Neural cell (in vitro differentiated cells): ENCODE data around the gene SAYSD1. TPM values are rescaled to one million over a fixed set of nuclear protein-coding genes. Genes with fewer than 3 reads are reported as not detected.

Experiments used
- H2AFZ ChIP-seq: fragments of 200-600, 300-800 bp; sonication (generic), shearing (Covaris generic); 2 replicates; pipeline ENCODE4 v1.6.0; 2014; ENCODE audit warnings: low read depth, mild to moderate bottlenecking, antibody characterized with exemption, low read length, moderate library complexity
- H3F3A ChIP-seq: fragments of 200-600 bp; shearing (Covaris generic); 2 replicates; pipeline ENCODE4 v1.6.1; 2016; ENCODE audit warnings: mild to moderate bottlenecking, moderate library complexity, mixed read lengths, antibody characterized with exemption, low read length; ENCODE audit not compliant: insufficient read depth, poor library complexity, severe bottlenecking
- H3K27ac ChIP-seq: fragments of 200-600, 300-800 bp; sonication (generic), shearing (Covaris generic); 2 replicates; pipeline ENCODE4 v1.5.1; 2014; ENCODE audit warnings: mild to moderate bottlenecking, low read length, moderate library complexity
- H3K27me3 ChIP-seq: fragments of 300-800, 200-600 bp; sonication (generic), shearing (Covaris generic); 2 replicates; pipeline ENCODE4 v1.6.0; 2014; ENCODE audit warnings: mild to moderate bottlenecking, low read depth, low read length, moderate library complexity; ENCODE audit not compliant: insufficient read depth
- H3K36me3 ChIP-seq: fragments of 300-800, 200-600 bp; sonication (generic), shearing (Covaris generic); 2 replicates; pipeline ENCODE4 v1.5.1; 2014; ENCODE audit warnings: mild to moderate bottlenecking, antibody characterized with exemption, low read length, moderate library complexity; ENCODE audit not compliant: insufficient read depth
- H3K4me2 ChIP-seq: fragments of 300-800, 200-600 bp; sonication (generic), shearing (Covaris generic); 2 replicates; pipeline ENCODE4 v1.6.0; 2014; ENCODE audit warnings: mild to moderate bottlenecking, low read length
- H3K4me3 ChIP-seq: fragments of 300-800, 200-600 bp; sonication (generic), shearing (Covaris generic); 2 replicates; pipeline ENCODE4 v1.5.1; 2014; ENCODE audit warnings: mild to moderate bottlenecking, low read length, moderate library complexity
- H3K79me2 ChIP-seq: fragments of 200-600 bp; shearing (Covaris generic); replicated peaks from 2 replicates; pipeline ENCODE4 v1.6.0; 2014; ENCODE audit warnings: mild to moderate bottlenecking, low read length, moderate library complexity; ENCODE audit not compliant: insufficient read depth
- H3K9ac ChIP-seq: fragments of 300-800, 200-600 bp; sonication (generic), shearing (Covaris generic); 2 replicates; pipeline ENCODE4 v1.6.1; 2016; ENCODE audit warnings: mild to moderate bottlenecking, low read length, mixed read lengths
- H3K9me2 ChIP-seq: fragments of 200-600 bp; shearing (Covaris generic); 2 replicates; pipeline ENCODE4 v1.6.1; 2016; ENCODE audit warnings: mild to moderate bottlenecking, low read length, mixed read lengths; ENCODE audit not compliant: insufficient read depth
- H3K9me3 ChIP-seq: fragments of 200-600, 300-800 bp; sonication (generic), shearing (Covaris generic); 2 replicates; pipeline ENCODE4 v1.6.1; 2016; ENCODE audit warnings: mild to moderate bottlenecking, mixed run types, low read length, moderate library complexity, mixed read lengths
- H4K20me1 ChIP-seq: fragments of 200-600 bp; shearing (Covaris generic); 2 replicates; pipeline ENCODE4 v1.6.1; 2016; ENCODE audit warnings: mild to moderate bottlenecking, mixed run types; ENCODE audit not compliant: insufficient read depth
- CTCF ChIP-seq: fragments of 450-650 bp; IDR thresholded peaks from 2 replicates; pipeline ENCODE4 v1.5.1; 2014; ENCODE audit warnings: antibody characterized with exemption, mild to moderate bottlenecking, moderate library complexity; ENCODE audit not compliant: poor library complexity, severe bottlenecking
- EP300 ChIP-seq: fragments of 450-650 bp; conservative IDR thresholded peaks from 2 replicates; pipeline ENCODE4 v1.6.1; 2014; ENCODE audit warnings: antibody characterized with exemption, mild to moderate bottlenecking, moderate library complexity; ENCODE audit not compliant: poor library complexity, severe bottlenecking
- EZH2 ChIP-seq: fragments of 200-600, 300-800 bp; shearing (Covaris generic), sonication (generic); IDR thresholded peaks from 2 replicates; pipeline ENCODE4 v1.6.1; 2014; ENCODE audit warnings: antibody characterized with exemption, low read length, borderline replicate concordance, mild to moderate bottlenecking; ENCODE audit not compliant: insufficient read depth, poor library complexity, severe bottlenecking
- MXI1 ChIP-seq: fragments of 450-650 bp; conservative IDR thresholded peaks from 2 replicates; pipeline ENCODE4 v1.6.1; 2014; ENCODE audit warnings: antibody characterized with exemption, mild to moderate bottlenecking; ENCODE audit not compliant: poor library complexity, severe bottlenecking
- POLR2AphosphoS5 ChIP-seq: IDR thresholded peaks from 2 replicates; pipeline ENCODE4 v1.6.1; 2012
- RAD21 ChIP-seq: fragments of 450-650 bp; conservative IDR thresholded peaks from 2 replicates; pipeline ENCODE4 v1.6.1; 2014; ENCODE audit warnings: antibody characterized with exemption, mild to moderate bottlenecking, moderate library complexity
- REST ChIP-seq: IDR thresholded peaks from 2 replicates; pipeline ENCODE4 v1.6.1; 2012; ENCODE audit warnings: borderline replicate concordance
- SMC3 ChIP-seq: fragments of 450-650 bp; conservative IDR thresholded peaks from 2 replicates; pipeline ENCODE4 v1.6.1; 2014; ENCODE audit warnings: antibody characterized with exemption, mild to moderate bottlenecking, moderate library complexity; ENCODE audit not compliant: poor library complexity
- TAF1 ChIP-seq: IDR thresholded peaks from 2 replicates; pipeline ENCODE4 v1.6.1; 2012; ENCODE audit warnings: low read depth
- polyA plus RNA-seq: library from polyadenylated mRNA; depleted of rRNA; stranded (reverse); fragments of >200 nt; gene quantifications from 2 replicates; pipeline ENCODE4 v1.2.3, GENCODE V29; 2014

Gene SAYSD1
- polyA plus RNA-seq, 1 donor from 2014 or later = 40.5 TPM

- H3K9ac ChIP-seq = no peak overlapping the region
- TF ChIP-seq RAD21 (no peak), SMC3 (no peak), POLR2AphosphoS5 (no peak), EP300 (no peak), TAF1 (no peak), CTCF (no peak), EZH2 (no peak), MXI1 (no peak), REST (no peak)
- no peak overlapping the region for H2AFZ ChIP-seq
- no peaks in the 10 kb centered on the region for H3K36me3 ChIP-seq
- no peak overlapping the region for H3K27ac ChIP-seq
- no peaks in the 10 kb centered on the region for H3K27me3 ChIP-seq
- H4K20me1 ChIP-seq = no peaks in the 10 kb centered on the region
- H3K4me3 ChIP-seq = no peak overlapping the region
- no peaks in the 10 kb centered on the region for H3K79me2 ChIP-seq
- H3K9me3 ChIP-seq = no peaks in the 10 kb centered on the region
- H3K4me2 ChIP-seq = no peak overlapping the region
- H3F3A ChIP-seq = no peaks in the 10 kb centered on the region
- no peaks in the 10 kb centered on the region for H3K9me2 ChIP-seq
Observed at GRCh38 chr6:39077882-39078594, 36.9 kb downstream of the SAYSD1 start.

- Histone ChIP-seq H3K79me2 (no peaks in the 10 kb centered on the region), H3K9me3 (no peaks in the 10 kb centered on the region), H3K36me3 (no peaks in the 10 kb centered on the region), H3K4me3 (no peak overlapping the region), H4K20me1 (no peaks in the 10 kb centered on the region), H3F3A (no peaks in the 10 kb centered on the region), H2AFZ (no peak overlapping the region), H3K27me3 (no peaks in the 10 kb centered on the region), H3K4me2 (no peak overlapping the region), H3K9ac (no peak overlapping the region), H3K27ac (no peak overlapping the region), H3K9me2 (no peaks in the 10 kb centered on the region)
- TF ChIP-seq SMC3 (no peak), POLR2AphosphoS5 (no peak), EP300 (no peak), EZH2 (no peak), RAD21 (no peak), CTCF (no peak), TAF1 (no peak), REST (no peak), MXI1 (no peak)
Observed at GRCh38 chr6:39076623-39077535, 38.1 kb downstream of the SAYSD1 start.
